T-cell (primary cell): ENCODE measurements around the gene C11orf71. TPM values are rescaled to one million over a fixed set of nuclear protein-coding genes. Genes with fewer than 3 reads are reported as not detected.

Source experiments
- ATAC-seq, 4 experiments: fragments of 200-7000 bp in 3 of 4; fragments of 150-1000 bp in 1 of 4; cut with Tn5 transposase; replicated peaks in 1 of 4; 1 replicate in 3 of 4; 2 replicates in 1 of 4; pipeline ENCODE4 v1.10.0; 2021; ENCODE audit warnings: moderate library complexity in 3 of 4, mild to moderate bottlenecking in 2 of 4, moderate number of reproducible peaks in 1 of 4
- CTCF ChIA-PET, 2 donors: fragments of 300-600 bp; sonication (Branson Sonifier 250); formaldehyde crosslinking; loops; one replicate each; lab custom pipeline; 2022; ENCODE audit warnings: antibody characterized with exemption in 2 of 2; lab: Charles Lee
- POLR2A ChIA-PET, 2 donors: fragments of 300-600 bp; sonication (Branson Sonifier 250); formaldehyde crosslinking; loops; one replicate each; lab custom pipeline; 2022; ENCODE audit warnings: antibody characterized with exemption in 2 of 2; lab: Charles Lee
- DNase-seq, 35 experiments: peaks; one replicate each; pipeline versions ENCODE4 v3.0.0 to v3.0.0-alpha.2; 2013 to 2023
- H3K27ac ChIP-seq: one replicate; pipeline ENCODE4 v1.5.1; 2013; ENCODE audit warnings: low read length
- H3K27me3 ChIP-seq, 2 experiments: replicated peaks in 1 of 2; 1 replicate in 1 of 2; 2 replicates in 1 of 2; pipeline versions ENCODE4 v1.6.1 to v1.7.0; 2013; ENCODE audit warnings: low read length in 1 of 2, mixed read lengths in 1 of 2; ENCODE audit not compliant: control insufficient read depth in 2 of 2, insufficient read depth in 2 of 2; ENCODE audit errors: extremely low read depth in 1 of 2
- H3K36me3 ChIP-seq, 2 donors: 1 replicate in 1 of 2; 2 replicates in 1 of 2; pipeline versions ENCODE4 v1.6.1 to v1.7.0; 2013; ENCODE audit warnings: low read length in 1 of 2; ENCODE audit not compliant: control insufficient read depth in 2 of 2, insufficient read depth in 1 of 2; ENCODE audit errors: extremely low read depth in 1 of 2
- H3K4me1 ChIP-seq, 2 experiments: 1 replicate in 1 of 2; 2 replicates in 1 of 2; pipeline versions ENCODE4 v1.6.1 to v1.7.0; 2013; ENCODE audit warnings: low read length in 2 of 2, mixed read lengths in 1 of 2; ENCODE audit not compliant: insufficient read depth in 2 of 2, control insufficient read depth in 1 of 2; ENCODE audit errors: extremely low read depth in 1 of 2
- H3K4me3 ChIP-seq, 2 donors: 1 replicate in 1 of 2; 2 replicates in 1 of 2; pipeline versions ENCODE4 v1.5.1 to v1.7.0; 2013; ENCODE audit warnings: mild to moderate bottlenecking in 2 of 2, low read length in 1 of 2, moderate library complexity in 1 of 2; ENCODE audit not compliant: control insufficient read depth in 1 of 2; ENCODE audit errors: extremely low read depth in 1 of 2
- H3K9me3 ChIP-seq: 2 replicates; pipeline ENCODE4 v1.7.0; 2013
- H3K27ac Mint-ChIP-seq, 2 donors: one replicate each; pipeline ENCODE4 v1.8.0; 2020 to 2021; ENCODE audit warnings: mild to moderate bottlenecking in 2 of 2, mixed read lengths in 2 of 2
- H3K27me3 Mint-ChIP-seq, 2 donors: one replicate each; pipeline ENCODE4 v1.8.0; 2021 to 2022; ENCODE audit warnings: mixed read lengths in 2 of 2
- H3K36me3 Mint-ChIP-seq: one replicate; pipeline ENCODE4 v1.8.0; 2021; ENCODE audit warnings: mixed read lengths
- H3K4me1 Mint-ChIP-seq, 3 donors: one replicate each; pipeline ENCODE4 v1.8.0; 2020 to 2022; ENCODE audit warnings: mixed read lengths in 3 of 3, mild to moderate bottlenecking in 1 of 3
- H3K4me3 Mint-ChIP-seq, 3 donors: one replicate each; pipeline ENCODE4 v1.8.0; 2020 to 2022; ENCODE audit warnings: mild to moderate bottlenecking in 3 of 3, mixed read lengths in 3 of 3, moderate library complexity in 3 of 3
- H3K9me3 Mint-ChIP-seq, 3 donors: one replicate each; pipeline ENCODE4 v1.8.0; 2020 to 2022; ENCODE audit warnings: mixed read lengths in 3 of 3
- WGBS: methylation state at CpG from one replicate; pipeline ENCODE4 v1.1.5; 2013; ENCODE audit warnings: missing lambda C conversion rate; ENCODE audit not compliant: insufficient coverage; 5-methylcytosine and 5-hydroxymethylcytosine counted together
- total RNA-seq, 35 experiments: library from RNA in 6 of 35; stranded (reverse) in 6 of 35; fragments of 120-200 nt in 1 of 35; gene quantifications; one replicate each; pipeline versions ENCODE4 v1.2.1 to v1.2.4 and lab custom pipeline; 2013 to 2026

The C11orf71 gene
- total RNA-seq, 5 donors from 2014 or later (not counting 1 experiment from before 2014, with no cell fraction given) = 8.2 to 15.2 (median 12.1) TPM

GRCh38 chr11:114354076-114354475 lies 46.2 kb downstream of the C11orf71 start:
- ChIA-PET CTCF (no interaction called here), POLR2A (no interaction called here)
- Histone ChIP-seq H3K36me3 (no peaks in the 10 kb centered on the region), H3K4me3 (no peak overlapping the region), H3K27me3 (no peaks in the 10 kb centered on the region), H3K4me1 (no peaks in the 10 kb centered on the region), H3K9me3 (no peaks in the 10 kb centered on the region), H3K27ac (no peak overlapping the region)
- H3K27ac Mint-ChIP-seq = no peak overlapping the region
- 94% methylated on average over 2 of the region's 3 CpGs for WGBS
- H3K36me3 Mint-ChIP-seq = no peaks in the 10 kb centered on the region
- ATAC-seq = no peak
- DNase-seq = no peak
- no peaks in the 10 kb centered on the region for H3K4me1 Mint-ChIP-seq
- H3K27me3 Mint-ChIP-seq = peaks cover 0 to 12% of the 10 kb centered on the region in 2 donors
- H3K9me3 Mint-ChIP-seq = no peaks in the 10 kb centered on the region
- H3K4me3 Mint-ChIP-seq = no peak overlapping the region

DNA sequence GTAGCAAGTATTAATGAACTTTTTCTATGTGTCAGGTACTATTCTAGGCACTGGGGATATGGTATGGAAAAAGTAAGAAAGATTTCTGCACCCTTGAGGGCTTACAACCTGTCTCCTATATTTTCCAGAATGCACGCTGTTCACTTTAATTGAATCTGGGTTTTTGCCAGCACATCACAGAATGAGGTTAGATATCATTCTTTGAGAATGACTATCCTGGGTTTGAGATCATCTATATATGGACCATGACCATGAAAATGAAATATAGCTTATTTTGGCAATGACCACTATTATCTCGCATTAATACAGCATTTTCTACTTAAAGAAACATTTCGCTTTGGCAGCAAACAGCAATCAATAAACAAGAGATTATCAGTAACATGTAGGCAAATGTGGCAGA lies 46.9 kb downstream of the C11orf71 start:
- ATAC-seq (no peak), DNase-seq (no peak)
- Histone ChIP-seq H3K4me3 (no peak overlapping the region), H3K36me3 (no peaks in the 10 kb centered on the region), H3K9me3 (no peaks in the 10 kb centered on the region), H3K27ac (no peak overlapping the region), H3K27me3 (no peaks in the 10 kb centered on the region), H3K4me1 (no peaks in the 10 kb centered on the region)
- Mint-ChIP-seq H3K27me3 (peaks cover 0 to 8% of the 10 kb centered on the region in 2 donors), H3K27ac (no peak overlapping the region), H3K36me3 (no peaks in the 10 kb centered on the region), H3K4me1 (no peaks in the 10 kb centered on the region), H3K9me3 (no peaks in the 10 kb centered on the region), H3K4me3 (no peak overlapping the region)
- WGBS = no CpG with 5 or more reads among the region's 3 CpGs
- POLR2A ChIA-PET = no interaction called here
- CTCF ChIA-PET = no interaction called here

GRCh38 chr11:114350022-114350421 lies 50.3 kb downstream of the C11orf71 start:
- H3K27me3 Mint-ChIP-seq = no peaks in the 10 kb centered on the region
- ChIA-PET CTCF (interaction anchor here (0.5 to 0.7 kb wide), 7 partner anchors 10 to 1762 kb away, joined by 3 to 4 read pairs (median 3); no protein-coding TSS in a partner anchor), POLR2A (no interaction called here)
- no peak overlapping the region for H3K27ac Mint-ChIP-seq
- H3K36me3 Mint-ChIP-seq = no peaks in the 10 kb centered on the region
- Histone ChIP-seq H3K27me3 (no peaks in the 10 kb centered on the region), H3K4me1 (peaks cover 0 to 3% of the 10 kb centered on the region in 2 experiments), H3K4me3 (no peak overlapping the region), H3K36me3 (no peaks in the 10 kb centered on the region), H3K27ac (no peak overlapping the region), H3K9me3 (no peaks in the 10 kb centered on the region)
- 74% methylated on average over 3 of the region's 10 CpGs for WGBS
- H3K4me3 Mint-ChIP-seq = no peak overlapping the region
- ATAC-seq = no peak
- no peak for DNase-seq
- H3K9me3 Mint-ChIP-seq = no peaks in the 10 kb centered on the region
- H3K4me1 Mint-ChIP-seq = peaks cover 0 to 9% (median 6%) of the 10 kb centered on the region in 3 donors

Other genes with a start within 250 kb of the C11orf71 start
- under 1 TPM in 1 of 5 donors, not detected in 4; 0.41 TPM for gene NNMT, start 104.1 kb downstream of the C11orf71 start, total RNA-seq
- gene RBM7, start 155 bp upstream of the C11orf71 start, total RNA-seq = 10 to 100 TPM; 21.1 to 70.0 (median 24.5) TPM
- 10 to 100 TPM; 30.1 to 73.9 (median 63.6) TPM for gene REXO2, start 39.0 kb upstream of the C11orf71 start, total RNA-seq
- gene NXPE1, start 159.4 kb upstream of the C11orf71 start, total RNA-seq = not detected
- gene NXPE4, start 195.3 kb upstream of the C11orf71 start, total RNA-seq = not detected